Cardiac muscle cell (in vitro differentiated cells and primary cell): ENCODE measurements around the gene PEF1. TPM values are rescaled to one million over a fixed set of nuclear protein-coding genes. Genes with fewer than 3 reads are reported as not detected.

Experiments
- DNase-seq, 2 donors: peaks; one replicate each; pipeline versions ENCODE4 v3.0.0 to v3.0.0-alpha.2; 2010 to 2017; ENCODE audit warnings: low read depth in 1 of 2, low spot score in 1 of 2
- H3K27ac ChIP-seq: fragments of 200-600 bp; sonication (generic); 2 replicates; pipeline ENCODE4 v1.5.1; 2016
- H3K27me3 ChIP-seq: fragments of 200-600 bp; sonication (generic); 2 replicates; pipeline ENCODE4 v1.6.0; 2016; ENCODE audit warnings: control low read depth
- H3K36me3 ChIP-seq: fragments of 200-600 bp; sonication (generic); 2 replicates; pipeline ENCODE4 v1.5.1; 2016; ENCODE audit warnings: control low read depth
- H3K4me1 ChIP-seq: fragments of 200-600 bp; sonication (generic); 2 replicates; pipeline ENCODE4 v1.8.1; 2017; ENCODE audit warnings: low read depth, mild to moderate bottlenecking, mixed run types
- H3K4me3 ChIP-seq: fragments of 200-600 bp; sonication (generic); 2 replicates; pipeline ENCODE4 v1.5.1; 2016; ENCODE audit warnings: mild to moderate bottlenecking
- H3K9me3 ChIP-seq: fragments of 200-600 bp; sonication (generic); 2 replicates; pipeline ENCODE4 v1.5.1; 2017; ENCODE audit warnings: low read depth, mild to moderate bottlenecking, control low read depth
- CTCF ChIP-seq: IDR thresholded peaks from 2 replicates; pipeline ENCODE4 v1.5.1; 2012; ENCODE audit warnings: low read depth, mild to moderate bottlenecking, low read length
- polyA plus RNA-seq: library from polyadenylated mRNA; unstranded; fragments of >200 nt; fragmentation: Nextera tagmentation; extraction: Ambion mirVana; gene quantifications from 2 replicates; pipeline ENCODE4 v1.2.1, GENCODE V29; 2016
- total RNA-seq: library from RNA; depleted of rRNA; stranded (reverse); fragments of >200 nt; gene quantifications from 2 replicates; pipeline ENCODE4 v1.2.3, GENCODE V29; 2016

PEF1 gene
- total and polyA plus RNA-seq, 2 experiments from 2014 or later = 89.3 to 97.8 TPM

GRCh38 chr1:31621498-31621820 lies 23.2 kb downstream of the PEF1 start:
- Histone ChIP-seq H3K27ac (no peak overlapping the region), H3K9me3 (no peaks in the 10 kb centered on the region), H3K4me3 (no peak overlapping the region), H3K27me3 (peaks cover 20% of the 10 kb centered on the region), H3K4me1 (peaks cover 3% of the 10 kb centered on the region), H3K36me3 (no peaks in the 10 kb centered on the region)
- no peak for TF ChIP-seq CTCF
- DNase-seq = no peak

- Histone ChIP-seq H3K4me3 (no peak overlapping the region), H3K9me3 (no peaks in the 10 kb centered on the region), H3K36me3 (no peaks in the 10 kb centered on the region), H3K27ac (no peak overlapping the region), H3K27me3 (peaks cover 26% of the 10 kb centered on the region), H3K4me1 (peaks cover 3% of the 10 kb centered on the region)
- no peak for TF ChIP-seq CTCF
- DNase-seq = no peak
Observed at GRCh38 chr1:31620631-31621497, 23.8 kb downstream of the PEF1 start.

GRCh38 chr1:31618916-31619846 lies 25.5 kb downstream of the PEF1 start:
- peaks cover 30% of the 10 kb centered on the region for H3K27me3 ChIP-seq
- DNase-seq = no peak
- no peaks in the 10 kb centered on the region for H3K36me3 ChIP-seq
- peaks cover 3% of the 10 kb centered on the region for H3K4me1 ChIP-seq
- H3K9me3 ChIP-seq = no peaks in the 10 kb centered on the region
- no peak for TF ChIP-seq CTCF
- H3K27ac ChIP-seq = no peak overlapping the region
- H3K4me3 ChIP-seq = no peak overlapping the region

- DNase-seq = peak; percentile 56 to 79
- Histone ChIP-seq H3K36me3 (no peaks in the 10 kb centered on the region), H3K27ac (no peak overlapping the region), H3K9me3 (no peaks in the 10 kb centered on the region), H3K4me3 (peak overlapping the region; percentile 81), H3K27me3 (peaks cover 30% of the 10 kb centered on the region), H3K4me1 (peaks cover 3% of the 10 kb centered on the region)
- TF ChIP-seq CTCF = peak; percentile 81
Observed at GRCh38 chr1:31617916-31618746, 26.5 kb downstream of the PEF1 start.

GRCh38 chr1:31617218-31617915 lies 27.3 kb downstream of the PEF1 start, which contains the start of gene HCRTR1:
TSS of gene HCRTR1 (plus strand) at chr1:31617689. CDS start at chr1:31619193, 1,504 bp downstream.
- H3K27me3 ChIP-seq = peaks cover 30% of the 10 kb centered on the region

More at GRCh38 chr1:31617218-31617915, 27.3 kb downstream of the PEF1 start, which contains the start of gene HCRTR1:
- peak within 1 kb of the TSS; percentile 81 for H3K4me3 ChIP-seq
- TF ChIP-seq CTCF = no peak
- no peak for DNase-seq
- H3K4me1 ChIP-seq = peaks cover 3% of the 10 kb centered on the region
- H3K9me3 ChIP-seq = no peaks in the 10 kb centered on the region
- no peaks in the 10 kb centered on the region for H3K36me3 ChIP-seq
- H3K27ac ChIP-seq = no peak within 1 kb of the TSS
